ENCODE data around the gene TRNAU1AP. TPM values are rescaled to one million over a fixed set of nuclear protein-coding genes. Genes with fewer than 3 reads are reported as not detected.
A peak's percentile ranks its signal among the peaks of the same experiment; 100 is the strongest.

Gene TRNAU1AP
- total and polyA plus RNA-seq, 2 of the 13 experiments (the other 11 are each of a cell fraction or from before 2014, with no cell fraction given) = 29.0 to 42.9 TPM

DNA sequence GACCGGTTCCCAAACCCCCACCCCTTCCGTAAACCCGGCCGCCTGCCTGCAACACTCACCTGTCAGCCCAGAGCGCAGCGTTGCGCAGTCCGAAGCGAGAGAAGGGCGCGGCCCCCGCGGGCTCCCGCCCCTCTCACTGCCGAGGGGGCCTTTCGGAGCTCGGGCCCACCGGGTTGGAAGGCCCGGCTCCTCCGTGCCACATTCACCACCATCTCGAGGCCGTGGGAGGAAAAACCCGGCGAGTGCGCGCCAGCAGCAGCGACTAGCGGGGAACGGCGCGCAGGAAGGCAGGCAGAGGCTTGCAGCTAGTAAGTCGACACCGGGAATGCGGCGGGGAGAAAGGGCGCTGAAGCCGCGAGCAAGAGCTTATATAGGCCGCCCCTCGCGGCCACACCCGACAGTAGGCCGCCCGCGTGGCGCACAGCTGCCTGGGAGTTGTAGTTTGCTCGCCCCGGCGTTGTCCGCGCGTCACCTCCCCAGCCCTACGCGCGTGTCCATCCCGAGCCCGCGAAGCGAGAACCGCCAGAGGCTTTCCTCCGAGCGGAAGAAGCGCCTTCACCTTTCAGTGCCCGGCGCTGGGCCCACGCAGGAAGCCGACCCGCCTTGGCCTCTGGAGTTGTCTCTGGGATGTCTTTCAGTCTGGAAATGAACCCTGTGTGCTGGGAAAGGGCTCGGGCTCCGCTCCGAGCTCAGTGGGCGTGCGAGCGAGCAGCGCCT, 28.8 kb downstream of the TRNAU1AP start (continued):
- TF ChIP-seq, protein P1, sequence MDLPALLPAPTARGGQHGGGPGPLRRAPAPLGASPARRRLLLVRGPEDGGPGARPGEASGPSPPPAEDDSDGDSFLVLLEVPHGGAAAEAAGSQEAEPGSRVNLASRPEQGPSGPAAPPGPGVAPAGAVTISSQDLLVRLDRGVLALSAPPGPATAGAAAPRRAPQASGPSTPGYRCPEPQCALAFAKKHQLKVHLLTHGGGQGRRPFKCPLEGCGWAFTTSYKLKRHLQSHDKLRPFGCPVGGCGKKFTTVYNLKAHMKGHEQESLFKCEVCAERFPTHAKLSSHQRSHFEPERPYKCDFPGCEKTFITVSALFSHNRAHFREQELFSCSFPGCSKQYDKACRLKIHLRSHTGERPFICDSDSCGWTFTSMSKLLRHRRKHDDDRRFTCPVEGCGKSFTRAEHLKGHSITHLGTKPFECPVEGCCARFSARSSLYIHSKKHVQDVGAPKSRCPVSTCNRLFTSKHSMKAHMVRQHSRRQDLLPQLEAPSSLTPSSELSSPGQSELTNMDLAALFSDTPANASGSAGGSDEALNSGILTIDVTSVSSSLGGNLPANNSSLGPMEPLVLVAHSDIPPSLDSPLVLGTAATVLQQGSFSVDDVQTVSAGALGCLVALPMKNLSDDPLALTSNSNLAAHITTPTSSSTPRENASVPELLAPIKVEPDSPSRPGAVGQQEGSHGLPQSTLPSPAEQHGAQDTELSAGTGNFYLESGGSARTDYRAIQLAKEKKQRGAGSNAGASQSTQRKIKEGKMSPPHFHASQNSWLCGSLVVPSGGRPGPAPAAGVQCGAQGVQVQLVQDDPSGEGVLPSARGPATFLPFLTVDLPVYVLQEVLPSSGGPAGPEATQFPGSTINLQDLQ (CRISPR knock-in tag; IDR thresholded peaks at IDR 0.05) = no peak
- TF ChIP-seq, protein P2, sequence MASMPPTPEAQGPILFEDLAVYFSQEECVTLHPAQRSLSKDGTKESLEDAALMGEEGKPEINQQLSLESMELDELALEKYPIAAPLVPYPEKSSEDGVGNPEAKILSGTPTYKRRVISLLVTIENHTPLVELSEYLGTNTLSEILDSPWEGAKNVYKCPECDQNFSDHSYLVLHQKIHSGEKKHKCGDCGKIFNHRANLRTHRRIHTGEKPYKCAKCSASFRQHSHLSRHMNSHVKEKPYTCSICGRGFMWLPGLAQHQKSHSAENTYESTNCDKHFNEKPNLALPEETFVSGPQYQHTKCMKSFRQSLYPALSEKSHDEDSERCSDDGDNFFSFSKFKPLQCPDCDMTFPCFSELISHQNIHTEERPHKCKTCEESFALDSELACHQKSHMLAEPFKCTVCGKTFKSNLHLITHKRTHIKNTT (CRISPR knock-in tag; IDR thresholded peaks at IDR 0.05) = no peak
- TF ChIP-seq ETV5 (CRISPR knock-in tag; IDR thresholded peaks at IDR 0.05; ENCODE audit: borderline replicate concordance) (peak; percentile 65; the same call in 1 of the 2 replicates), HDAC2 (CRISPR knock-in tag; IDR thresholded peaks at IDR 0.05) (peak; percentile 47), SRF (IDR thresholded peaks at IDR 0.05; ENCODE audit: low read depth, low read length) (no peak), ZNF557 (CRISPR knock-in tag; IDR thresholded peaks at IDR 0.05) (0 out of 2 replicates have a peak, but pooled peaks have one; percentile 18), MIER2 (CRISPR knock-in tag; IDR thresholded peaks at IDR 0.05) (0 out of 2 replicates have a peak, but pooled peaks have one; percentile 48), MED13 (CRISPR knock-in tag; IDR thresholded peaks at IDR 0.05) (0 out of 2 replicates have a peak, but pooled peaks have one; percentile 45), ZNF891 (CRISPR knock-in tag; IDR thresholded peaks at IDR 0.05) (peak; percentile 92), ZIK1 (CRISPR knock-in tag; IDR thresholded peaks at IDR 0.05; ENCODE audit: borderline replicate concordance, low read depth) (peak; percentile 95), ZNF33B (CRISPR knock-in tag; IDR thresholded peaks at IDR 0.05) (peak; percentile 87; the same call in 1 of the 2 replicates), RBFOX2 (IDR thresholded peaks at IDR 0.05; ENCODE audit: low read depth, low read length) (peak; percentile 100), ZNF496 (CRISPR knock-in tag; IDR thresholded peaks at IDR 0.05; ENCODE audit: insufficient replicate concordance) (no peak), DNMT1 (CRISPR knock-in tag; IDR thresholded peaks at IDR 0.05) (0 out of 2 replicates have a peak, but pooled peaks have one; percentile 51), PCBP1 (IDR thresholded peaks at IDR 0.05; ENCODE audit: borderline replicate concordance, low read depth, low read length) (peak; percentile 90), ZMAT3 (CRISPR knock-in tag; conservative IDR thresholded peaks at IDR 0.05) (peak; percentile 85; the same call in 1 of the 2 replicates), KLF13 (CRISPR knock-in tag; IDR thresholded peaks at IDR 0.05) (no peak; the same call in 1 of the 2 replicates), RFX1 (IDR thresholded peaks at IDR 0.05) (no peak), NAIF1 (CRISPR knock-in tag; IDR thresholded peaks at IDR 0.05; ENCODE audit: borderline replicate concordance) (peak; percentile 89; the same call in 1 of the 2 replicates), ZNF468 (CRISPR knock-in tag; IDR thresholded peaks at IDR 0.05) (no peak), RXRA (CRISPR knock-in tag; IDR thresholded peaks at IDR 0.05) (peak; percentile 83), SALL2 (CRISPR knock-in tag; IDR thresholded peaks at IDR 0.05) (peak; percentile 89), HNRNPK (IDR thresholded peaks at IDR 0.05; ENCODE audit: low read depth, low read length, poor library complexity, severe bottlenecking) (peak; percentile 87), ZNF577 (CRISPR knock-in tag; IDR thresholded peaks at IDR 0.05; ENCODE audit: borderline replicate concordance, low read depth) (peak; percentile 53; the same call in 1 of the 2 replicates)
- TF ChIP-seq, protein P3, sequence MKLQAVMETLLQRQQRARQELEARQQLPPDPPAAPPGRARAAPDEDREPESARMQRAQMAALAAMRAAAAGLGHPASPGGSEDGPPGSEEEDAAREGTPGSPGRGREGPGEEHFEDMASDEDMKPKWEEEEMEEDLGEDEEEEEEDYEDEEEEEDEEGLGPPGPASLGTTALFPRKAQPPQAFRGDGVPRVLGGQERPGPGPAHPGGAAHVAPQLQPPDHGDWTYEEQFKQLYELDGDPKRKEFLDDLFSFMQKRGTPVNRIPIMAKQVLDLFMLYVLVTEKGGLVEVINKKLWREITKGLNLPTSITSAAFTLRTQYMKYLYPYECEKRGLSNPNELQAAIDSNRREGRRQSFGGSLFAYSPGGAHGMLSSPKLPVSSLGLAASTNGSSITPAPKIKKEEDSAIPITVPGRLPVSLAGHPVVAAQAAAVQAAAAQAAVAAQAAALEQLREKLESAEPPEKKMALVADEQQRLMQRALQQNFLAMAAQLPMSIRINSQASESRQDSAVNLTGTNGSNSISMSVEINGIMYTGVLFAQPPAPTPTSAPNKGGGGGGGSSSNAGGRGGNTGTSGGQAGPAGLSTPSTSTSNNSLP (IDR thresholded peaks at IDR 0.05; ENCODE audit: low read depth, low read length) = no peak
